Small intestine (tissue), 7 donors: Measurements from ENCODE around the gene TMOD2. TPM values are rescaled to one million over a fixed set of nuclear protein-coding genes. Genes with fewer than 3 reads are reported as not detected.

ENCODE experiments used
- DNase-seq, 2 donors: peaks; one replicate each; pipeline versions ENCODE4 v3.0.0 to v3.0.0-alpha.2; 2013
- FAIRE-seq: peaks from 2 replicates; lab custom pipeline; 2012; peaks lifted over from hg19 to GRCh38; lab: Jason Lieb, UNC
- H3K27ac ChIP-seq, 3 donors: one replicate each; pipeline ENCODE4 v1.5.1; 2013; ENCODE audit warnings: low read length in 2 of 3, mild to moderate bottlenecking in 2 of 3, control low read depth in 1 of 3, inconsistent platforms in 1 of 3, low read depth in 1 of 3, moderate library complexity in 1 of 3
- H3K27me3 ChIP-seq, 3 donors: one replicate each; pipeline ENCODE4 v1.6.1; 2013; ENCODE audit warnings: low read length in 3 of 3, inconsistent platforms in 1 of 3; ENCODE audit not compliant: control insufficient read depth in 3 of 3, insufficient read depth in 3 of 3
- H3K36me3 ChIP-seq, 3 donors: one replicate each; pipeline ENCODE4 v1.6.1; 2013; ENCODE audit warnings: low read length in 3 of 3, inconsistent platforms in 1 of 3, low read depth in 1 of 3, mild to moderate bottlenecking in 1 of 3, moderate library complexity in 1 of 3; ENCODE audit not compliant: control insufficient read depth in 3 of 3, insufficient read depth in 2 of 3
- H3K4me1 ChIP-seq, 3 donors: one replicate each; pipeline ENCODE4 v1.6.1; 2013; ENCODE audit warnings: low read length in 2 of 3, inconsistent platforms in 1 of 3, low read depth in 1 of 3, mild to moderate bottlenecking in 1 of 3, moderate library complexity in 1 of 3; ENCODE audit not compliant: control insufficient read depth in 3 of 3, insufficient read depth in 2 of 3
- H3K4me3 ChIP-seq, 3 donors: one replicate each; pipeline ENCODE4 v1.5.1; 2013; ENCODE audit warnings: low read length in 3 of 3, control low read depth in 1 of 3, inconsistent platforms in 1 of 3, low read depth in 1 of 3, mild to moderate bottlenecking in 1 of 3, moderate library complexity in 1 of 3
- H3K9me3 ChIP-seq, 2 donors: one replicate each; pipeline ENCODE4 v1.6.1; 2013; ENCODE audit warnings: low read depth in 1 of 2, low read length in 1 of 2; ENCODE audit not compliant: control insufficient read depth in 2 of 2, insufficient read depth in 1 of 2
- WGBS, 3 donors: extraction: QIAGEN DNeasy Blood & Tissue Kit; methylation state at CpG; one replicate each; pipeline ENCODE4 v1.1.7; 2013; 5-methylcytosine and 5-hydroxymethylcytosine counted together
- polyA plus RNA-seq, 4 donors: library from polyadenylated mRNA; stranded (reverse) in 3 of 4; unstranded in 1 of 4; fragments of 200-250 nt in 3 of 4; fragments of 120-200 nt in 1 of 4; gene quantifications; one replicate each; pipeline versions ENCODE4 v1.2.1 to v1.2.3, GENCODE V29; 2013
- donor health status: healthy with polysubstance abuse.
- donor health status: control.
- donor health status: control.
- donor health status: Bipolar disorder and iron deficiency.
- donor health status: healthy.

The TMOD2 gene
- polyA plus RNA-seq, 4 donors: 0.45 to 4.5 (median 1.9) TPM

GRCh38 chr15:51864408-51865056 is 113.1 kb downstream of the TMOD2 start:
- DNase-seq (no peak), FAIRE-seq (no peak)
- Histone ChIP-seq H3K27ac (no peak overlapping the region), H3K27me3 (no peaks in the 10 kb centered on the region), H3K4me1 (peaks cover 0 to 3% (median 2%) of the 10 kb centered on the region in 3 donors), H3K36me3 (peaks cover 3 to 21% (median 9%) of the 10 kb centered on the region in 3 donors), H3K4me3 (no peak overlapping the region), H3K9me3 (no peaks in the 10 kb centered on the region)
- 97 to 100% (median 98%) methylated on average over 4 of the region's 4 CpGs for WGBS, 3 donors

- 89 to 97% (median 93%) methylated on average over 1 of the region's 1 CpG for WGBS, 3 donors
- Histone ChIP-seq H3K4me3 (no peak overlapping the region), H3K4me1 (peaks cover 0 to 3% (median 2%) of the 10 kb centered on the region in 3 donors), H3K27me3 (no peaks in the 10 kb centered on the region), H3K36me3 (peaks cover 7 to 28% (median 9%) of the 10 kb centered on the region in 3 donors), H3K9me3 (peaks cover 0 to 5% of the 10 kb centered on the region in 2 donors), H3K27ac (no peak overlapping the region)
- DNase-seq (no peak), FAIRE-seq (no peak)
These were observed 113.9 kb downstream of the TMOD2 start for GRCh38 chr15:51865317-51865716.

Other genes with a start within 250 kb of the TMOD2 start
- gene DMXL2, start 128.8 kb upstream of the TMOD2 start, polyA plus RNA-seq: 10 to 100 TPM; 24.5 to 58.4 (median 42.6) TPM
- gene SCG3, start 70.1 kb upstream of the TMOD2 start, polyA plus RNA-seq: 1 to 10 TPM in 2 of 4 donors, under 1 TPM in 1, not detected in 1; 0.27 to 4.7 (median 4.2) TPM
- 10 to 100 TPM; 10.7 to 19.6 (median 11.7) TPM for gene LYSMD2, start 13.9 kb upstream of the TMOD2 start, polyA plus RNA-seq
- 10 to 100 TPM; 13.2 to 44.8 (median 17.0) TPM for gene TMOD3, start 78.1 kb downstream of the TMOD2 start, polyA plus RNA-seq
- 10 to 100 TPM; 14.3 to 21.7 (median 20.1) TPM for gene LEO1, start 220.2 kb downstream of the TMOD2 start, polyA plus RNA-seq